Muscle layer of duodenum (tissue), 2 donors: ENCODE data around the gene SECISBP2L.

Experiments
- H3K27ac ChIP-seq: one replicate; pipeline ENCODE4 v1.7.0; 2013; ENCODE audit warnings: mild to moderate bottlenecking, low read length
- H3K27me3 ChIP-seq: one replicate; pipeline ENCODE4 v1.7.0; 2013; ENCODE audit warnings: low read depth, mild to moderate bottlenecking, control low read depth, low read length
- H3K36me3 ChIP-seq, 2 donors: one replicate each; pipeline ENCODE4 v1.7.0; 2013; ENCODE audit warnings: low read length in 2 of 2, control low read depth in 1 of 2, mild to moderate bottlenecking in 1 of 2; ENCODE audit not compliant: insufficient read depth in 2 of 2, control insufficient read depth in 1 of 2
- H3K4me1 ChIP-seq, 2 donors: one replicate each; pipeline ENCODE4 v1.7.0; 2013; ENCODE audit warnings: low read length in 2 of 2, mild to moderate bottlenecking in 2 of 2, control low read depth in 1 of 2, moderate library complexity in 1 of 2; ENCODE audit not compliant: insufficient read depth in 2 of 2, control insufficient read depth in 1 of 2
- H3K4me3 ChIP-seq, 2 donors: one replicate each; pipeline ENCODE4 v1.7.0; 2013; ENCODE audit warnings: low read length in 2 of 2, low read depth in 1 of 2, mild to moderate bottlenecking in 1 of 2
- H3K9me3 ChIP-seq, 2 donors: one replicate each; pipeline ENCODE4 v1.7.0; 2013; ENCODE audit warnings: low read length in 2 of 2, control low read depth in 1 of 2, mild to moderate bottlenecking in 1 of 2; ENCODE audit not compliant: control insufficient read depth in 1 of 2
- donor health status: healthy.

SECISBP2L gene

DNA sequence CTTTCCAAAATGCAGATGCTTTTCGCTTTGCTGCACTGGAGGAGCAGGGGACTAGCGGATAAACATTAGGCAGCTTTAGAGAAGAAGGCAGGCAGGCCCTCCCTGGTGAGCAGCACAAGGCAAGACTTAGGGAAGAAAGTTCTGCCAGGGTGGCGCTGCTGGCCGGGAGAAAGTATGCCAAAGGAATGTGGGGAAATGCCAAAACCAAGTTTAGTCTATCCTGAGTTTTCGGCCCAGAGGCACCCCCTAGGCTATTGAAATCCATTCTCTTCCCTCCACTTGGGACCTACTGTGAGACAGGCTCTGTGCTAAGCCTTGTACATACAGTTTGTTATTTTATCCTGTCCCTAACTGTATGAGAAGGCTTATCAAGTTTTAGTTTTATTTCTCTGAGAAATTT is 91.7 kb downstream of the SECISBP2L start:
- Histone ChIP-seq H3K9me3 (no peaks in the 10 kb centered on the region), H3K27ac (no peak overlapping the region), H3K36me3 (no peaks in the 10 kb centered on the region), H3K4me1 (no peaks in the 10 kb centered on the region), H3K27me3 (no peaks in the 10 kb centered on the region), H3K4me3 (no peak overlapping the region)

GRCh38 chr15:48946840-48947187 is 99.4 kb downstream of the SECISBP2L start:
- Histone ChIP-seq H3K4me3 (no peak overlapping the region), H3K9me3 (no peaks in the 10 kb centered on the region), H3K4me1 (no peaks in the 10 kb centered on the region), H3K27me3 (no peaks in the 10 kb centered on the region), H3K36me3 (no peaks in the 10 kb centered on the region), H3K27ac (no peak overlapping the region)

DNA sequence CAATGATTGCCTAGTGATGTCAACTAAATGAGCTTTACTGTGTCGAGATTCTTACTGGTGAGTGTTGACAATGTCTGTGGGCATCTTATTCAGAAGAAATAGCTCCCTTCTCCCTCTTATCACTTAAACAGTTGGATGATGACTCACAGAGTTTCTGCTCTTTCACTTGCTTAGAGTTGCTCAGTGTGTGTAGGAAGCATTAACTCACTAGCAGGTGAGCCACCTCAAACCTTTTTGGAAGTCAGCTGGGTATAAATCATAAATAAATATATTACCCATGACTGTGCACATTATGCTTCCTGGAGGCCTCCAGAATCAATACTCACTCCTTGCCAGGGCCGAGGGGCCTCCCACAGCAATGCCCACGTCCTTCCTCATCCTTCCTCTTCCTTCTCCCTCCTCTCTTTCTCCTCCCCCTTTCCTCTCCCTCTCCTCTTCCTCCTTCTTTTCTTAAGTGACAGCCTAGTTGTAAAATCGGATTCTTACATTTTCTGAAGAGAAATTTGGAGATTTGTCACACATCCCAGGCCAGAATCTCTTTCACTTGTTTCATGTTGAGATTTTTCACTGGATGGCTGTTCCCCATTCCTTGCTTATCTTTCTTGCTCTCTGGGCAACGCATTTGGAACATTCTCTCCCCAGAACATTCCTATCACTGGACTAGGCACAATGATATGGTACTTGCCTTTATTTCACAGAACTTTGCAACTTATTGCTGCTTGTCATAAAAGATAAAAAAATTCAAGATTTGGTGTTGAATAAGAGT is 100.0 kb downstream of the SECISBP2L start:
- Histone ChIP-seq H3K36me3 (no peaks in the 10 kb centered on the region), H3K27me3 (no peaks in the 10 kb centered on the region), H3K4me3 (no peak overlapping the region), H3K27ac (no peak overlapping the region), H3K4me1 (no peaks in the 10 kb centered on the region), H3K9me3 (no peaks in the 10 kb centered on the region)

DNA sequence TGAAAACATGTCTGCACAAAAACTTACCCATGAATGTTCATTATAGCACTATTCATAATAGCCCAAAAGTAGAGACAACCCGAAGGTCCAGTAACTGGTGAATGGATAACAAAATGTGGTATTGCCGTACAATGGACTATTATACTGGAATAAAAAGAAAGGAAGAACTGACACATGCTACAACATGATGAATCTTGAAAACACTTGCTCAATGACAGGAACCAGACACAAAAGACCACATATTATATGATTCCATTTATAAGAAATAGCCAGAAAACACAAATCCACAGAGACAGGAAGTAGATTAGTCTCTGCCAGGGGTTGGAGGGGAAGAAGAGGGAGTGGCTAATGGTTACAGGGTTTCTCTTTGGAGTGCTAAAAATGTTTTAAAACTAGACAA is 100.9 kb downstream of the SECISBP2L start:
- Histone ChIP-seq H3K9me3 (no peaks in the 10 kb centered on the region), H3K27ac (no peak overlapping the region), H3K4me1 (no peaks in the 10 kb centered on the region), H3K27me3 (no peaks in the 10 kb centered on the region), H3K4me3 (no peak overlapping the region), H3K36me3 (no peaks in the 10 kb centered on the region)

DNA sequence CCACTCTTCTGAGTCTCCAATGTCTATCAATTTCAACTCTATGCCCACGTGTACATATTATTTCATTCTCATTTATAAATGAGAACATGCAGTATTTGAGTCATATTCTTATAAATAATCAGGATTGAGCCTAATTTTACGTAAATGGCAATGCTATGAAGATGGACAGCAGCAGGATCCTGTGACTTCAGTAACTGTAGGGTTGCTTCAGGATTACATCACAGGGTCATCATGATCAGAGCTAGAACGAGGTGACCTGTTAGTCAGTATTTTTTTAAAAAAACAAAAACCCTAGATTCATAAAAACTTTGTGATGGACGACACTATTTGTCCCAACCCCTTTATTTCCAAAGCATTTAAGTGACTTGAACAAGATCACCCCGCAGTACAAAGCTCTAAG is 104.3 kb downstream of the SECISBP2L start:
- Histone ChIP-seq H3K27me3 (no peaks in the 10 kb centered on the region), H3K4me3 (no peak overlapping the region), H3K27ac (no peak overlapping the region), H3K36me3 (no peaks in the 10 kb centered on the region), H3K9me3 (no peaks in the 10 kb centered on the region), H3K4me1 (no peaks in the 10 kb centered on the region)

DNA sequence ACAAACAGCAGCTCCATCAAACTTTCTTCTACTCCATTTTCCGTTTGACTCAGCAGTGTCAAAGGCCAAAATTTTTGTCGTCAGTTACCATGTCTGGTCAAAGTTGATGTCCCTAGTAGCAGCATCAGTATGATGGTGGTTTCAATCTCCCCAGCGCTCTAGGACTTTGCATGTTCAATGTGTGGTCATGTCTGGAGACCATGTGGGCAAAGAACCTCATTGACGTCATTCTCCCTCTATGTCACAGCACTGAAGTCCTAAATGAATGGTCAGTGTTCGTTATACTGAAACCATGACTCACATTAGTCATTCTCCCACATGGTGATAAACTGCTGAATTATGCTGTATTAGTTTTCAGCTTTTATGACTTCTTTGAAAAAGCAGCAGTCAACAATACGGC is 105.7 kb downstream of the SECISBP2L start:
- Histone ChIP-seq H3K36me3 (no peaks in the 10 kb centered on the region), H3K4me1 (no peaks in the 10 kb centered on the region)

GRCh38 chr15:48939648-48940047 is 106.6 kb downstream of the SECISBP2L start:
- H3K27ac ChIP-seq = no peak overlapping the region
- no peak overlapping the region for H3K4me3 ChIP-seq
- no peaks in the 10 kb centered on the region for H3K4me1 ChIP-seq
- H3K36me3 ChIP-seq = no peaks in the 10 kb centered on the region
- H3K27me3 ChIP-seq = no peaks in the 10 kb centered on the region
- H3K9me3 ChIP-seq = no peaks in the 10 kb centered on the region

More for the DNA sequence above, 105.7 kb downstream of the SECISBP2L start:
- H3K27ac ChIP-seq = no peak overlapping the region
- no peak overlapping the region for H3K4me3 ChIP-seq
- no peaks in the 10 kb centered on the region for H3K27me3 ChIP-seq
- H3K9me3 ChIP-seq = no peaks in the 10 kb centered on the region
